Panc1 (cell line): ENCODE data around the gene CLIC1. TPM values are rescaled to one million over a fixed set of nuclear protein-coding genes. Genes with fewer than 3 reads are reported as not detected.

Experiments used
- ATAC-seq: fragments of 200-7000 bp; cut with Tn5 transposase; 2 replicates; pipeline ENCODE4 v1.9.1; 2020; ENCODE audit warnings: mild to moderate bottlenecking, moderate library complexity
- BruUV-seq: library from RNA; stranded (reverse); fragments of 400-500 nt; replicated peaks from 2 replicates; lab custom pipeline; 2021; lab: Mats Ljungman, UMichigan
- CTCF ChIA-PET: fragments of 300-600 bp; sonication (Branson Sonifier 250); formaldehyde crosslinking; loops from one replicate; lab custom pipeline; 2022; ENCODE audit warnings: antibody characterized with exemption; lab: Charles Lee
- POLR2A ChIA-PET: fragments of 300-600 bp; sonication (Branson Sonifier 250); formaldehyde crosslinking; loops from one replicate; lab custom pipeline; 2022; ENCODE audit warnings: antibody characterized with exemption; lab: Charles Lee
- DNase-seq: peaks from one replicate; pipeline ENCODE4 v3.0.0-alpha.2; 2010; ENCODE audit warnings: low read depth, low spot score
- H3K27ac ChIP-seq: 2 replicates; pipeline ENCODE4 v1.5.1; 2011; ENCODE audit warnings: mild to moderate bottlenecking, low read length, inconsistent platforms
- H3K27me3 ChIP-seq: fragments of 200-500 bp; sonication (Bioruptor generic); 2 replicates; pipeline ENCODE4 v1.6.0; 2014; ENCODE audit warnings: low read length, inconsistent platforms; ENCODE audit not compliant: control insufficient read depth, insufficient read depth
- H3K36me3 ChIP-seq: fragments of 200-500 bp; sonication (Bioruptor generic); 2 replicates; pipeline ENCODE4 v1.5.1; 2014; ENCODE audit warnings: inconsistent platforms, mild to moderate bottlenecking, low read length, moderate library complexity; ENCODE audit not compliant: control insufficient read depth, insufficient read depth
- H3K4me1 ChIP-seq: 2 replicates; pipeline ENCODE4 v1.5.1; 2011; ENCODE audit warnings: inconsistent platforms, mild to moderate bottlenecking, low read length, moderate library complexity; ENCODE audit not compliant: control insufficient read depth, insufficient read depth
- H3K4me3 ChIP-seq, 2 experiments: 2 replicates each; pipeline ENCODE4 v1.5.1; 2011 to 2012; ENCODE audit warnings: low read depth in 2 of 2, low read length in 2 of 2, mild to moderate bottlenecking in 2 of 2, inconsistent platforms in 1 of 2, moderate library complexity in 1 of 2
- H3K9me3 ChIP-seq: fragments of 200-500 bp; sonication (Bioruptor generic); 2 replicates; pipeline ENCODE4 v1.5.1; 2014; ENCODE audit warnings: low read depth, mild to moderate bottlenecking, inconsistent platforms, low read length, moderate library complexity; ENCODE audit not compliant: control insufficient read depth, insufficient read depth
- POLR2AphosphoS5 ChIP-seq: IDR thresholded peaks from 2 replicates; pipeline ENCODE4 v1.6.1; 2012; ENCODE audit warnings: mild to moderate bottlenecking, low read depth, low read length, moderate library complexity
- SIN3A ChIP-seq: IDR thresholded peaks from 2 replicates; pipeline ENCODE4 v1.6.1; 2012; ENCODE audit warnings: low read depth, mild to moderate bottlenecking, low read length, moderate library complexity, borderline replicate concordance; ENCODE audit not compliant: insufficient read depth
- TCF7L2 ChIP-seq: IDR thresholded peaks from 2 replicates; pipeline ENCODE4 v1.6.1; 2011; ENCODE audit warnings: mild to moderate bottlenecking, low read depth, low read length, inconsistent platforms
- in situ Hi-C: cut with HindIII; loops from 2 replicates; pipeline ENCODE4 v1.10.0; 2016; ENCODE audit warnings: low sequenced_read_pairs, low pct_unique_long_range_greater_than_20kb
- intact Hi-C: fragments of 100-400 bp; cut with micrococcal nuclease; formaldehyde crosslinking; loops from one replicate; pipeline ENCODE4 v1.10.0; 2022; ENCODE audit not compliant: unreplicated experiment
- total RNA-seq: library from RNA; stranded (reverse); gene quantifications from one replicate; pipeline ENCODE4 v1.2.1, GENCODE V29; 2021; ENCODE audit not compliant: unreplicated experiment
- TF ChIP-seq, protein P1 (sequence below): fragments of 450-650 bp; IDR thresholded peaks from 2 replicates; pipeline ENCODE4 v1.5.1; 2017; ENCODE audit warnings: mild to moderate bottlenecking
- TF ChIP-seq, protein P2 (sequence below), 2 experiments: IDR thresholded peaks; 2 replicates each; pipeline ENCODE4 v1.6.1; 2011 to 2012; ENCODE audit warnings: low read depth in 2 of 2, control low read depth in 1 of 2, low read length in 1 of 2, mild to moderate bottlenecking in 1 of 2, moderate library complexity in 1 of 2; ENCODE audit not compliant: insufficient read depth in 1 of 2

Gene CLIC1
- total RNA-seq, 1 experiment from 2014 or later, result 583 TPM

GRCh38 chr6:31769684-31770371, 33.5 kb upstream of the CLIC1 start:
- intact Hi-C loops, result loop anchor here (5.0 to 10.0 kb wide), 2 partner anchors 55 to 88 kb away; partner anchors contain the start of genes HSPA1B and LY6G5C
- Histone ChIP-seq H3K27me3 (no peaks in the 10 kb centered on the region), H3K9me3 (no peaks in the 10 kb centered on the region), H3K4me1 (no peaks in the 10 kb centered on the region), H3K4me3 (no peak overlapping the region), H3K27ac (no peak overlapping the region), H3K36me3 (no peaks in the 10 kb centered on the region)
- CTCF ChIA-PET, result interaction anchor here (0.6 to 1.4 kb wide), 7 partner anchors 31 to 223 kb away, joined by 3 to 7 read pairs (median 3); partner anchors contain the start of gene ATP6V1G2
- in situ Hi-C loops, result no loop called here
- TF ChIP-seq, protein P1, sequence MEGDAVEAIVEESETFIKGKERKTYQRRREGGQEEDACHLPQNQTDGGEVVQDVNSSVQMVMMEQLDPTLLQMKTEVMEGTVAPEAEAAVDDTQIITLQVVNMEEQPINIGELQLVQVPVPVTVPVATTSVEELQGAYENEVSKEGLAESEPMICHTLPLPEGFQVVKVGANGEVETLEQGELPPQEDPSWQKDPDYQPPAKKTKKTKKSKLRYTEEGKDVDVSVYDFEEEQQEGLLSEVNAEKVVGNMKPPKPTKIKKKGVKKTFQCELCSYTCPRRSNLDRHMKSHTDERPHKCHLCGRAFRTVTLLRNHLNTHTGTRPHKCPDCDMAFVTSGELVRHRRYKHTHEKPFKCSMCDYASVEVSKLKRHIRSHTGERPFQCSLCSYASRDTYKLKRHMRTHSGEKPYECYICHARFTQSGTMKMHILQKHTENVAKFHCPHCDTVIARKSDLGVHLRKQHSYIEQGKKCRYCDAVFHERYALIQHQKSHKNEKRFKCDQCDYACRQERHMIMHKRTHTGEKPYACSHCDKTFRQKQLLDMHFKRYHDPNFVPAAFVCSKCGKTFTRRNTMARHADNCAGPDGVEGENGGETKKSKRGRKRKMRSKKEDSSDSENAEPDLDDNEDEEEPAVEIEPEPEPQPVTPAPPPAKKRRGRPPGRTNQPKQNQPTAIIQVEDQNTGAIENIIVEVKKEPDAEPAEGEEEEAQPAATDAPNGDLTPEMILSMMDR, result peak; percentile 94
- no peak for TF ChIP-seq POLR2AphosphoS5
- TF ChIP-seq SIN3A, result no peak
- ATAC-seq (peak; percentile 82), DNase-seq (no peak)
- POLR2A ChIA-PET, result interaction anchor here (0.9 kb wide), 1 partner anchor 283 kb away, joined by 5 read pairs; no protein-coding TSS in a partner anchor
- no TSS peak for BruUV-seq

DNA sequence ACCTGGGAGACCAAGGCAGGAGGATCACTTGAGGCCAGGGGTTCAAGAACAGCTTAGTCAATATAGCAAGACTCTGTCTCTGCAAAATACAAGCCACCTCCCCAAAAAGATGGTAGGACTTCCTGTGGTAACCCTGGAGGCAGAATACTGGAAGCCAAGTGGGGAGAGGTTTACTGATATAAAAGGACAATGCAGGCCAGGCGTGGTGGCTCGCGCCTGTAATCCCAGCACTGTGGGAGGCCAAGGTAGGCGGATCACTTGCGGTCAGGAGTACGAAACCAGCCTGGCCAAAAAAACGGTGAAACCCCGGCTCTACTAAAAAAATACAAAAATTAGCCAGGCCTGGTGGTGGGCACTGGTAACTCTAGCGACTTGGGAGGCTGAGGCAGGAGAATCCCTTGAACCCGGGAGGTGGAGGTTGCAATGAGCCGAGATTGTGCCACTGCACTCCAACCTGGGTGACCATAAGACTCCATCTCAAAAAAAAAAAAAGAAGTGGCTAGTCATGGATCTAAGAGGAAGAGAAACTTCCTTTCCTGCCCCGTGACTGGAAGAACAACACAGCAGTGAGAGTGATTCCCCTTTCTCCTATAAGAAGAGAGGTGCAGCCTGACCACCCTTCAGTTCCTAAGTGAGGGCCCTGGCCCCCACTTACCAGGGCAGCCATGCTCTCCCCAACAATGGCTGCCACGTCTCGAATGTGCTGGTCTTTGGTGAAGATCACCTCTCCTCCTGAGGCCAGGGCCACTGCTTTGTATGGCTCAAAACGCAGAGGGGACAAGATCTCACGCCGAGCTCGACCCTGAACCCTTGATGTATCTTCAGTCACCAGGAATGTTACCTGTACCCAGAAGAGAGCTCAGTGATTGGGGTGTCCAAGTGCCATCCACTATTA, 32.3 kb upstream of the CLIC1 start:
- no peak for ATAC-seq
- DNase-seq, result no peak
- TF ChIP-seq POLR2AphosphoS5 (no peak), SIN3A (no peak), TCF7L2 (no peak)
- TF ChIP-seq, protein P1, result no peak
- TF ChIP-seq, protein P2, sequence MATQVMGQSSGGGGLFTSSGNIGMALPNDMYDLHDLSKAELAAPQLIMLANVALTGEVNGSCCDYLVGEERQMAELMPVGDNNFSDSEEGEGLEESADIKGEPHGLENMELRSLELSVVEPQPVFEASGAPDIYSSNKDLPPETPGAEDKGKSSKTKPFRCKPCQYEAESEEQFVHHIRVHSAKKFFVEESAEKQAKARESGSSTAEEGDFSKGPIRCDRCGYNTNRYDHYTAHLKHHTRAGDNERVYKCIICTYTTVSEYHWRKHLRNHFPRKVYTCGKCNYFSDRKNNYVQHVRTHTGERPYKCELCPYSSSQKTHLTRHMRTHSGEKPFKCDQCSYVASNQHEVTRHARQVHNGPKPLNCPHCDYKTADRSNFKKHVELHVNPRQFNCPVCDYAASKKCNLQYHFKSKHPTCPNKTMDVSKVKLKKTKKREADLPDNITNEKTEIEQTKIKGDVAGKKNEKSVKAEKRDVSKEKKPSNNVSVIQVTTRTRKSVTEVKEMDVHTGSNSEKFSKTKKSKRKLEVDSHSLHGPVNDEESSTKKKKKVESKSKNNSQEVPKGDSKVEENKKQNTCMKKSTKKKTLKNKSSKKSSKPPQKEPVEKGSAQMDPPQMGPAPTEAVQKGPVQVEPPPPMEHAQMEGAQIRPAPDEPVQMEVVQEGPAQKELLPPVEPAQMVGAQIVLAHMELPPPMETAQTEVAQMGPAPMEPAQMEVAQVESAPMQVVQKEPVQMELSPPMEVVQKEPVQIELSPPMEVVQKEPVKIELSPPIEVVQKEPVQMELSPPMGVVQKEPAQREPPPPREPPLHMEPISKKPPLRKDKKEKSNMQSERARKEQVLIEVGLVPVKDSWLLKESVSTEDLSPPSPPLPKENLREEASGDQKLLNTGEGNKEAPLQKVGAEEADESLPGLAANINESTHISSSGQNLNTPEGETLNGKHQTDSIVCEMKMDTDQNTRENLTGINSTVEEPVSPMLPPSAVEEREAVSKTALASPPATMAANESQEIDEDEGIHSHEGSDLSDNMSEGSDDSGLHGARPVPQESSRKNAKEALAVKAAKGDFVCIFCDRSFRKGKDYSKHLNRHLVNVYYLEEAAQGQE (IDR thresholded peaks at IDR 0.05; ENCODE audit: insufficient read depth in 1 of 2, low read depth in 2 of 2, low read length in 1 of 2), result no peak
- intact Hi-C loops (no loop called here), in situ Hi-C loops (no loop called here)
- no peaks in the 10 kb centered on the region for H3K36me3 ChIP-seq
- ChIA-PET CTCF (interaction anchor here (0.7 to 1.4 kb wide), 2 partner anchors 13 to 222 kb away, joined by 3 to 4 read pairs; partner anchors contain the start of gene ATP6V1G2), POLR2A (no interaction called here)
- no TSS peak for BruUV-seq
- H3K27me3 ChIP-seq, result no peaks in the 10 kb centered on the region
- no peaks in the 10 kb centered on the region for H3K9me3 ChIP-seq
- no peak overlapping the region for H3K27ac ChIP-seq
- H3K4me3 ChIP-seq, result no peak overlapping the region
- no peaks in the 10 kb centered on the region for H3K4me1 ChIP-seq
